IMR-90 (cell line): ENCODE results near the gene KMT5C. TPM values are rescaled to one million over a fixed set of nuclear protein-coding genes. Genes with fewer than 3 reads are reported as not detected.

Source experiments
- ATAC-seq: fragments of 200-7000 bp; cut with Tn5 transposase; 2 replicates; pipeline ENCODE4 v1.9.1; 2020; ENCODE audit warnings: low read depth, mild to moderate bottlenecking, moderate library complexity
- BruUV-seq: library from RNA; stranded (reverse); fragments of 400-500 nt; replicated peaks from 2 replicates; lab custom pipeline; 2021; lab: Mats Ljungman, UMichigan
- CTCF ChIA-PET: fragments of 300-600 bp; formaldehyde crosslinking; extraction: SDS; loops from one replicate; lab custom pipeline; 2021; ENCODE audit warnings: antibody characterized with exemption; lab: Yijun Ruan, JAX
- POLR2A ChIA-PET: fragments of 300-600 bp; sonication (Branson Sonifier 250); formaldehyde crosslinking; loops from one replicate; lab custom pipeline; 2022; ENCODE audit warnings: antibody characterized with exemption; ENCODE audit not compliant: unreplicated experiment; lab: Charles Lee
- DNase-seq: peaks from one replicate; pipeline ENCODE4 v3.0.0; 2013
- H2AFZ ChIP-seq: replicated peaks from 2 replicates; pipeline ENCODE3; 2013; ENCODE audit warnings: low read length, mild to moderate bottlenecking; ENCODE audit not compliant: poor library complexity
- H2AK5ac ChIP-seq: 2 replicates; pipeline ENCODE4 v1.6.1; 2013; ENCODE audit warnings: low read depth, low read length, inconsistent platforms
- H2AK9ac ChIP-seq: replicated peaks from 2 replicates; pipeline ENCODE3; 2013; ENCODE audit warnings: mild to moderate bottlenecking, low read depth, low read length, moderate library complexity; ENCODE audit not compliant: poor library complexity
- H2BK120ac ChIP-seq: 2 replicates; pipeline ENCODE4 v1.6.1; 2013; ENCODE audit warnings: low read depth, low read length, inconsistent platforms
- H2BK15ac ChIP-seq: 3 replicates; pipeline ENCODE4 v1.6.1; 2013; ENCODE audit warnings: low read depth, low read length, inconsistent platforms
- H2BK20ac ChIP-seq: 2 replicates; pipeline ENCODE4 v1.6.1; 2013; ENCODE audit warnings: low read depth, mild to moderate bottlenecking, inconsistent platforms, low read length, moderate library complexity
- H2BK5ac ChIP-seq: 2 replicates; pipeline ENCODE4 v1.6.1; 2013; ENCODE audit warnings: mild to moderate bottlenecking, low read depth, low read length, inconsistent platforms; ENCODE audit not compliant: poor library complexity, severe bottlenecking
- H3K14ac ChIP-seq: replicated peaks from 2 replicates; pipeline ENCODE4 v1.6.1; 2013; ENCODE audit warnings: low read depth, low read length, inconsistent platforms
- H3K18ac ChIP-seq: 2 replicates; pipeline ENCODE4 v1.6.1; 2013; ENCODE audit warnings: low read depth, low read length, control low read depth
- H3K23ac ChIP-seq: 2 replicates; pipeline ENCODE4 v1.6.1; 2013; ENCODE audit warnings: low read depth, low read length, inconsistent platforms
- H3K27ac ChIP-seq: 2 replicates; pipeline ENCODE4 v1.5.1; 2013; ENCODE audit warnings: mild to moderate bottlenecking, control low read depth, low read length; ENCODE audit not compliant: insufficient read depth
- H3K27me3 ChIP-seq: 2 replicates; pipeline ENCODE4 v1.6.1; 2013; ENCODE audit warnings: low read length; ENCODE audit not compliant: control insufficient read depth, insufficient read depth
- H3K36me3 ChIP-seq: 2 replicates; pipeline ENCODE4 v1.6.1; 2013; ENCODE audit warnings: low read length, mixed read lengths; ENCODE audit not compliant: control insufficient read depth, insufficient read depth
- H3K4ac ChIP-seq: 2 replicates; pipeline ENCODE4 v1.6.1; 2013; ENCODE audit warnings: low read depth, low read length, inconsistent platforms
- H3K4me1 ChIP-seq: 2 replicates; pipeline ENCODE4 v1.6.1; 2013; ENCODE audit warnings: low read length, mixed read lengths; ENCODE audit not compliant: control insufficient read depth, insufficient read depth
- H3K4me2 ChIP-seq: 2 replicates; pipeline ENCODE4 v1.6.1; 2013; ENCODE audit warnings: low read depth, mild to moderate bottlenecking, control low read depth, low read length, moderate library complexity
- H3K4me3 ChIP-seq: 2 replicates; pipeline ENCODE4 v1.5.1; 2013; ENCODE audit warnings: low read depth, mild to moderate bottlenecking, control low read depth, low read length, moderate library complexity; ENCODE audit not compliant: insufficient read depth
- H3K56ac ChIP-seq: 2 replicates; pipeline ENCODE4 v1.6.1; 2013; ENCODE audit warnings: low read length, inconsistent platforms; ENCODE audit not compliant: insufficient read depth; ENCODE audit errors: extremely low read depth
- H3K79me1 ChIP-seq, 2 experiments: 2 replicates each; pipeline ENCODE4 v1.6.1; 2013; ENCODE audit warnings: low read length in 2 of 2, inconsistent platforms in 1 of 2, low read depth in 1 of 2
- H3K9ac ChIP-seq: 2 replicates; pipeline ENCODE4 v1.6.1; 2013; ENCODE audit warnings: low read depth, low read length, control low read depth
- H3K9me1 ChIP-seq: 2 replicates; pipeline ENCODE4 v1.6.1; 2013; ENCODE audit warnings: low read length, inconsistent platforms; ENCODE audit not compliant: insufficient read depth
- H3K9me3 ChIP-seq: 2 replicates; pipeline ENCODE4 v1.6.1; 2013; ENCODE audit warnings: low read length; ENCODE audit not compliant: control insufficient read depth, insufficient read depth
- H4K20me1 ChIP-seq: 2 replicates; pipeline ENCODE4 v1.6.1; 2013; ENCODE audit warnings: low read length, inconsistent platforms; ENCODE audit not compliant: insufficient read depth
- H4K5ac ChIP-seq: 2 replicates; pipeline ENCODE4 v1.6.1; 2013; ENCODE audit warnings: mild to moderate bottlenecking, low read depth, low read length, control low read depth
- H4K8ac ChIP-seq, 2 experiments: 2 replicates each; pipeline ENCODE4 v1.6.1; 2013; ENCODE audit warnings: low read depth in 2 of 2, low read length in 2 of 2, control low read depth in 1 of 2, inconsistent platforms in 1 of 2
- H4K91ac ChIP-seq: 2 replicates; pipeline ENCODE4 v1.6.1; 2013; ENCODE audit warnings: low read depth, low read length, inconsistent platforms; ENCODE audit not compliant: insufficient read depth
- BHLHE40 ChIP-seq: fragments of 150-350 bp; IDR thresholded peaks from 2 replicates; pipeline ENCODE4 v1.6.1; 2016; ENCODE audit warnings: mild to moderate bottlenecking, low read depth, low read length
- CTCF ChIP-seq: conservative IDR thresholded peaks from 2 replicates; pipeline ENCODE4 v1.5.1; 2012; ENCODE audit warnings: mild to moderate bottlenecking, low read depth, low read length, improper control_type of control experiment
- ELK1 ChIP-seq: fragments of 150-350 bp; IDR thresholded peaks from 2 replicates; pipeline ENCODE4 v1.6.1; 2016; ENCODE audit warnings: low read depth, mild to moderate bottlenecking, low read length, moderate library complexity, borderline replicate concordance
- MAZ ChIP-seq: IDR thresholded peaks from 2 replicates; pipeline ENCODE4 v1.6.1; 2012; ENCODE audit warnings: low read depth, mild to moderate bottlenecking, low read length, improper control_type of control experiment, moderate library complexity, borderline replicate concordance
- NFE2L2 ChIP-seq: fragments of 150-350 bp; IDR thresholded peaks from 2 replicates; pipeline ENCODE4 v1.6.1; 2016; ENCODE audit warnings: low read depth, mild to moderate bottlenecking, low read length
- POLR2A ChIP-seq: IDR thresholded peaks from 2 replicates; pipeline ENCODE4 v1.6.1; 2012; ENCODE audit warnings: mild to moderate bottlenecking, low read depth, low read length
- RAD21 ChIP-seq: IDR thresholded peaks from 2 replicates; pipeline ENCODE4 v1.6.1; 2012; ENCODE audit warnings: low read length, improper control_type of control experiment
- SMC3 ChIP-seq: fragments of 150-350 bp; IDR thresholded peaks from 2 replicates; pipeline ENCODE4 v1.6.1; 2016; ENCODE audit warnings: low read depth, mild to moderate bottlenecking, antibody characterized with exemption, low read length, moderate library complexity
- WGBS, 2 experiments: methylation state at CpG; one replicate each; pipeline versions ENCODE4 v1.1.5 to v1.1.7; 2013; ENCODE audit warnings: missing lambda C conversion rate in 2 of 2; ENCODE audit not compliant: insufficient read length in 1 of 2; ENCODE audit errors: extremely low coverage in 2 of 2; 5-methylcytosine and 5-hydroxymethylcytosine counted together
- dilution Hi-C: fragments of 300-500 bp; cut with HindIII; formaldehyde crosslinking; loops from one replicate; pipeline ENCODE4 v1.14.3; 2018; ENCODE audit warnings: low sequenced_read_pairs; ENCODE audit not compliant: unreplicated experiment
- in situ Hi-C: fragments of 300-500 bp; cut with MboI; formaldehyde crosslinking; loops from 3 replicates; pipeline ENCODE4 v1.14.3; 2019; ENCODE audit warnings: low sequenced_read_pairs, inconsistent platforms, mixed read lengths
- intact Hi-C: fragments of 100-400 bp; cut with micrococcal nuclease; formaldehyde crosslinking; loops from 2 replicates; pipeline ENCODE4 v1.10.0; 2022
- polyA plus RNA-seq, 3 experiments: library from polyadenylated mRNA; depleted of rRNA; stranded (reverse); fragments of >200 nt; gene quantifications; 2 replicates each; pipeline ENCODE4 v1.2.3, GENCODE V29; 2012; ENCODE audit warnings: low replicate concordance in 1 of 3
- total RNA-seq: library from RNA; depleted of rRNA; stranded (reverse); fragments of >200 nt; gene quantifications from 2 replicates; pipeline ENCODE4 v1.2.3, GENCODE V29; 2012

The KMT5C gene
- total and polyA plus RNA-seq, 2 of the 4 experiments (the other 2 are of a cell fraction), result 1.8 to 5.9 TPM

- H3K23ac ChIP-seq, result no peak overlapping the region
- peaks cover 18% of the 10 kb centered on the region for H3K27me3 ChIP-seq
- TF ChIP-seq BHLHE40, result no peak
- no peak for TF ChIP-seq POLR2A
- TF ChIP-seq RAD21, result no peak
- TF ChIP-seq CTCF, result no peak
- no peak for TF ChIP-seq SMC3
- TF ChIP-seq NFE2L2, result no peak
- TF ChIP-seq ELK1, result no peak
- TF ChIP-seq MAZ, result no peak
- H2BK20ac ChIP-seq, result no peak overlapping the region
- H4K8ac ChIP-seq, result no peak overlapping the region
- no peak overlapping the region for H3K18ac ChIP-seq
- no peak overlapping the region for H3K9ac ChIP-seq
- ChIA-PET CTCF (no interaction called here), POLR2A (no interaction called here)
- ATAC-seq (no peak), DNase-seq (no peak)
- H2BK120ac ChIP-seq, result no peak overlapping the region
- WGBS, 2 experiments, result 100% methylated on average over 1 of the region's 8 CpGs; no CpG with 5 or more reads in 1 of the 2 experiments
- H4K91ac ChIP-seq, result no peak overlapping the region
- intact Hi-C loops (no loop called here), dilution Hi-C loops (no loop called here), in situ Hi-C loops (no loop called here)
- H2AK5ac ChIP-seq, result no peak overlapping the region
- 0 out of 2 replicates have a peak, but pooled peaks cover 1% of the 10 kb centered on the region for H3K9me3 ChIP-seq
- H2BK15ac ChIP-seq, result no peak overlapping the region
- no peaks in the 10 kb centered on the region for H3K9me1 ChIP-seq
- H3K79me1 ChIP-seq, result no peaks in the 10 kb centered on the region
- H3K56ac ChIP-seq, result no peak overlapping the region
- no peak overlapping the region for H4K5ac ChIP-seq
- no peak overlapping the region for H3K4me3 ChIP-seq
- no peak overlapping the region for H3K27ac ChIP-seq
- no peak overlapping the region for H2BK5ac ChIP-seq
- H3K4me2 ChIP-seq, result no peak overlapping the region
- H3K36me3 ChIP-seq, result no peaks in the 10 kb centered on the region
- H4K20me1 ChIP-seq, result no peaks in the 10 kb centered on the region
- no peak overlapping the region for H3K14ac ChIP-seq
- H3K4me1 ChIP-seq, result no peaks in the 10 kb centered on the region; the same call in 1 of the 2 replicates
- no peak overlapping the region for H3K4ac ChIP-seq
- BruUV-seq, result no TSS peak
- no peak overlapping the region for H2AFZ ChIP-seq
- H2AK9ac ChIP-seq, result no peak overlapping the region
These were observed 18.7 kb upstream of the KMT5C start for GRCh38 chr19:55320844-55321419.
